ENCODE results near the gene OR8D4. TPM values are rescaled to one million over a fixed set of nuclear protein-coding genes. Genes with fewer than 3 reads are reported as not detected.

OR8D4 gene
- polyA plus RNA-seq, 3 donors = not detected

DNA sequence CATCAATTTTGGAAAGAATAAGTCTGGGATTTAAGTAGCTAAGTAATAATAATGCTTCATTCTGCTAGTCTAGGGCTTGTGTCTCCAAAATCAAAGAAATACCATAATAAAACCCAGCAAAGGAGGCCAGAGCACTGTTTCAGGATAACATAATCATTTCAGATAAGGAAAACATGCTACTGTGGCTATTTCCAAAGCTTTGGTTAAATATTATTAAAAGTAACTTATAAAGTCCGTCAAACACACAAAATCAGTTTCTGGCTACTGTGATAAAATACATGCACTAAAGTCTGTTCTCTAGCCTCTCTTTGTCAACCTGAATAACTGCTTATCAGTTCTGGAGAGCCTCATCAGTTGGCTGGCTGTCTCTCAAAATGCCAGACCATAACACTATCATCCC is 43.2 kb downstream of the OR8D4 start:
- Mint-ChIP-seq H3K4me3 (no peak overlapping the region), H3K36me3 (no peaks in the 10 kb centered on the region), H3K9me3 (peaks cover 0 to 6% (median 2%) of the 10 kb centered on the region in 7 donors), H3K4me1 (no peaks in the 10 kb centered on the region), H3K27ac (no peak overlapping the region), H3K27me3 (ENCODE audit: low read depth in 3 of 3) (peaks cover 0 to 3% (median 0%) of the 10 kb centered on the region in 3 donors)
- DNase-seq = no peak
- Histone ChIP-seq H3K4me2 (replicated peaks; ENCODE audit: extremely low read depth, low read length, poor library complexity, severe bottlenecking) (no peak overlapping the region), H3K4me1 (ENCODE audit: control insufficient read depth in 1 of 2, insufficient read depth in 2 of 2, low read length in 2 of 2) (no peaks in the 10 kb centered on the region), H2AFZ (ENCODE audit: insufficient read depth, low read depth, low read length, poor library complexity, severe bottlenecking) (no peak overlapping the region), H3K79me2 (ENCODE audit: insufficient read depth, low read length) (no peaks in the 10 kb centered on the region), H4K20me1 (ENCODE audit: insufficient read depth, low read length) (no peaks in the 10 kb centered on the region), H3K4me3 (replicated peaks in 1 of 3; ENCODE audit: low read depth in 2 of 3, low read length in 3 of 3) (no peak overlapping the region), H3K27me3 (ENCODE audit: control insufficient read depth in 2 of 2, insufficient read depth in 2 of 2, low read length in 2 of 2) (no peaks in the 10 kb centered on the region), H3K36me3 (replicated peaks in 1 of 2; ENCODE audit: control insufficient read depth in 1 of 2, insufficient read depth in 2 of 2, low read length in 2 of 2) (no peaks in the 10 kb centered on the region), H3K9me3 (replicated peaks in 1 of 2; ENCODE audit: control insufficient read depth in 1 of 2, insufficient read depth in 1 of 2, low read length in 2 of 2) (peaks cover under 1 to 2% of the 10 kb centered on the region in 2 donors), H3K9ac (ENCODE audit: insufficient read depth, low read length, poor library complexity, severe bottlenecking) (no peak overlapping the region), H3K27ac (ENCODE audit: low read depth in 1 of 2, low read length in 2 of 2) (no peak overlapping the region)
- TF ChIP-seq, protein P1, sequence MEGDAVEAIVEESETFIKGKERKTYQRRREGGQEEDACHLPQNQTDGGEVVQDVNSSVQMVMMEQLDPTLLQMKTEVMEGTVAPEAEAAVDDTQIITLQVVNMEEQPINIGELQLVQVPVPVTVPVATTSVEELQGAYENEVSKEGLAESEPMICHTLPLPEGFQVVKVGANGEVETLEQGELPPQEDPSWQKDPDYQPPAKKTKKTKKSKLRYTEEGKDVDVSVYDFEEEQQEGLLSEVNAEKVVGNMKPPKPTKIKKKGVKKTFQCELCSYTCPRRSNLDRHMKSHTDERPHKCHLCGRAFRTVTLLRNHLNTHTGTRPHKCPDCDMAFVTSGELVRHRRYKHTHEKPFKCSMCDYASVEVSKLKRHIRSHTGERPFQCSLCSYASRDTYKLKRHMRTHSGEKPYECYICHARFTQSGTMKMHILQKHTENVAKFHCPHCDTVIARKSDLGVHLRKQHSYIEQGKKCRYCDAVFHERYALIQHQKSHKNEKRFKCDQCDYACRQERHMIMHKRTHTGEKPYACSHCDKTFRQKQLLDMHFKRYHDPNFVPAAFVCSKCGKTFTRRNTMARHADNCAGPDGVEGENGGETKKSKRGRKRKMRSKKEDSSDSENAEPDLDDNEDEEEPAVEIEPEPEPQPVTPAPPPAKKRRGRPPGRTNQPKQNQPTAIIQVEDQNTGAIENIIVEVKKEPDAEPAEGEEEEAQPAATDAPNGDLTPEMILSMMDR (IDR thresholded peaks at IDR 0.05) = no peak
- intact Hi-C loops (cut with micrococcal nuclease) = no loop called here
- no CpG with 5 or more reads among the region's 1 CpG for WGBS (ENCODE audit: insufficient coverage)

DNA sequence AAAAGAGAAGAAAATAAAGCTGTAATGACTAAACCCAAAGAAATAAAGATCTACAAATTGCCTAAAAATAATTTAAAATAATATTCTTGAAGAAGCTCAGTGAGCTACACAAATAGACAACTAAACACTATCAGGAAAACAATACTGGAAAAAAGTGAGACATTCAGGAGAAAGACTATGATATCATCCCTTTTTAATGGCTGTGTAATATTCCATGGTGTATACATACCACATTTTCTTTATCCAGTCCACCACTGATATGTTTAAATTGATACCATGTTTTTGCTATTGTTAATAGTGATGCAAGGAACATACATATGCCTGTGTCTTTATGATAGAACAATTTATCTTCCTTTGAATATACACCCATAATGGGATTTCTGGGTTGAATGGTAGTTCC is 54.8 kb downstream of the OR8D4 start:
- Histone ChIP-seq H3K9me3 (replicated peaks in 1 of 2; ENCODE audit: control insufficient read depth in 1 of 2, insufficient read depth in 1 of 2, low read length in 2 of 2) (no peaks in the 10 kb centered on the region), H3K4me2 (replicated peaks; ENCODE audit: extremely low read depth, low read length, poor library complexity, severe bottlenecking) (no peak overlapping the region), H4K20me1 (ENCODE audit: insufficient read depth, low read length) (no peaks in the 10 kb centered on the region), H3K27me3 (ENCODE audit: control insufficient read depth in 2 of 2, insufficient read depth in 2 of 2, low read length in 2 of 2) (no peaks in the 10 kb centered on the region), H2AFZ (ENCODE audit: insufficient read depth, low read depth, low read length, poor library complexity, severe bottlenecking) (no peak overlapping the region), H3K79me2 (ENCODE audit: insufficient read depth, low read length) (no peaks in the 10 kb centered on the region), H3K4me1 (ENCODE audit: control insufficient read depth in 1 of 2, insufficient read depth in 2 of 2, low read length in 2 of 2) (no peaks in the 10 kb centered on the region), H3K27ac (ENCODE audit: low read depth in 1 of 2, low read length in 2 of 2) (no peak overlapping the region), H3K9ac (ENCODE audit: insufficient read depth, low read length, poor library complexity, severe bottlenecking) (no peak overlapping the region), H3K36me3 (replicated peaks in 1 of 2; ENCODE audit: control insufficient read depth in 1 of 2, insufficient read depth in 2 of 2, low read length in 2 of 2) (no peaks in the 10 kb centered on the region), H3K4me3 (replicated peaks in 1 of 3; ENCODE audit: low read depth in 2 of 3, low read length in 3 of 3) (no peak overlapping the region)
- no peak overlapping the region for H3K4me3 Mint-ChIP-seq
- no peak overlapping the region for H3K27ac Mint-ChIP-seq
- H3K9me3 Mint-ChIP-seq = peaks cover 0 to 7% (median 2%) of the 10 kb centered on the region in 7 donors
- TF ChIP-seq, protein P1 (IDR thresholded peaks at IDR 0.05) = no peak
- no peaks in the 10 kb centered on the region for H3K36me3 Mint-ChIP-seq
- intact Hi-C loops (cut with micrococcal nuclease) = no loop called here
- peaks cover 0 to 2% (median 0%) of the 10 kb centered on the region in 3 donors for H3K27me3 Mint-ChIP-seq (ENCODE audit: low read depth in 3 of 3)
- DNase-seq = no peak
- H3K4me1 Mint-ChIP-seq = no peaks in the 10 kb centered on the region

Other genes with a start within 250 kb of the OR8D4 start
- not detected for gene SCN3B, start 247.5 kb upstream of the OR8D4 start, polyA plus RNA-seq
- gene ZNF202, start 160.5 kb upstream of the OR8D4 start, polyA plus RNA-seq = 1 to 10 TPM; 1.5 to 6.6 (median 1.9) TPM
- not detected for gene OR6X1, start 147.6 kb upstream of the OR8D4 start, polyA plus RNA-seq
- not detected for gene OR6M1, start 95.8 kb upstream of the OR8D4 start, polyA plus RNA-seq
- gene TMEM225, start 16.5 kb upstream of the OR8D4 start, polyA plus RNA-seq = not detected
- gene OR4D5, start 37.5 kb downstream of the OR8D4 start, polyA plus RNA-seq = not detected
- gene OR6T1, start 41.7 kb downstream of the OR8D4 start, polyA plus RNA-seq = not detected
- not detected for gene OR10S1, start 75.6 kb downstream of the OR8D4 start, polyA plus RNA-seq
- not detected for gene OR10G6, start 93.0 kb downstream of the OR8D4 start, polyA plus RNA-seq
- gene OR10G4, start 110.8 kb downstream of the OR8D4 start, polyA plus RNA-seq = not detected
- gene OR10G9, start 120.8 kb downstream of the OR8D4 start, polyA plus RNA-seq = not detected
- gene OR10G8, start 124.6 kb downstream of the OR8D4 start, polyA plus RNA-seq = not detected
- not detected for gene OR10G7, start 139.2 kb downstream of the OR8D4 start, polyA plus RNA-seq
- 10 to 100 TPM in 1 of 3 donors, 1 to 10 TPM in 2; 7.6 to 11.2 (median 8.8) TPM for gene VWA5A, start 213.3 kb downstream of the OR8D4 start, polyA plus RNA-seq

Measured in CD14-positive monocyte (primary cell).